Smooth muscle cell (in vitro differentiated cells): ENCODE results near the gene NDUFAF8. TPM values are rescaled to one million over a fixed set of nuclear protein-coding genes. Genes with fewer than 3 reads are reported as not detected.

Experiments used
- DNase-seq: peaks from one replicate; lab custom pipeline; 2025; ENCODE audit not compliant: unreplicated experiment; lab: John Stamatoyannopoulos, UW
- H2AFZ ChIP-seq: fragments of 200-600 bp; sonication (generic); 2 replicates; pipeline ENCODE4 v1.6.0; 2016; ENCODE audit warnings: antibody characterized with exemption, low read depth, mild to moderate bottlenecking
- H3F3A ChIP-seq: fragments of 200-600 bp; sonication (generic); 2 replicates; pipeline ENCODE4 v1.6.0; 2017; ENCODE audit warnings: antibody characterized with exemption, low read depth
- H3K27ac ChIP-seq: fragments of 200-600 bp; sonication (generic); 2 replicates; pipeline ENCODE4 v1.5.1; 2016; ENCODE audit warnings: low read depth, mild to moderate bottlenecking
- H3K27me3 ChIP-seq: fragments of 200-600 bp; sonication (generic); 2 replicates; pipeline ENCODE4 v1.6.1; 2016; ENCODE audit warnings: low read depth, mild to moderate bottlenecking
- H3K36me3 ChIP-seq: fragments of 200-600 bp; sonication (generic); 2 replicates; pipeline ENCODE4 v1.5.1; 2016; ENCODE audit warnings: low read depth
- H3K4me1 ChIP-seq: fragments of 200-600 bp; sonication (generic); 2 replicates; pipeline ENCODE4 v1.5.1; 2016; ENCODE audit warnings: low read depth
- H3K4me2 ChIP-seq: fragments of 200-600 bp; sonication (generic); 2 replicates; pipeline ENCODE4 v1.6.0; 2016; ENCODE audit warnings: mild to moderate bottlenecking
- H3K4me3 ChIP-seq: fragments of 200-600 bp; sonication (generic); 2 replicates; pipeline ENCODE4 v1.5.1; 2016; ENCODE audit warnings: mild to moderate bottlenecking
- H3K79me2 ChIP-seq: fragments of 200-600 bp; sonication (generic); 2 replicates; pipeline ENCODE4 v1.6.0; 2016; ENCODE audit warnings: low read depth, mild to moderate bottlenecking
- H3K9ac ChIP-seq: fragments of 200-600 bp; sonication (generic); 2 replicates; pipeline ENCODE4 v1.6.0; 2016; ENCODE audit warnings: low read depth
- H3K9me3 ChIP-seq: fragments of 200-600 bp; sonication (generic); replicated peaks from 2 replicates; pipeline ENCODE4 v1.5.1; 2016; ENCODE audit warnings: low read depth
- H4K20me1 ChIP-seq: fragments of 200-600 bp; sonication (generic); 2 replicates; pipeline ENCODE4 v1.6.0; 2016; ENCODE audit warnings: low read depth
- CTCF ChIP-seq: fragments of 200-600 bp; sonication (generic); IDR thresholded peaks from 2 replicates; pipeline ENCODE4 v1.5.1; 2017; ENCODE audit warnings: borderline replicate concordance, mild to moderate bottlenecking, antibody characterized with exemption; ENCODE audit not compliant: insufficient read depth, poor library complexity, severe bottlenecking
- WGBS: methylation state at CpG from one replicate; pipeline ENCODE4 v1.1.7; 2016; ENCODE audit warnings: low lambda C conversion rate; 5-methylcytosine and 5-hydroxymethylcytosine counted together
- polyA plus RNA-seq: library from polyadenylated mRNA; unstranded; fragments of >200 nt; fragmentation: Nextera tagmentation; extraction: Ambion mirVana; gene quantifications from 2 replicates; pipeline ENCODE4 v1.2.1, GENCODE V29; 2016
- total RNA-seq: library from RNA; depleted of rRNA; stranded (reverse); fragments of >200 nt; gene quantifications from 2 replicates; pipeline ENCODE4 v1.2.3, GENCODE V29; 2014

Gene NDUFAF8
- total RNA-seq: 50.2 and 60.6 TPM in 2 replicates
- polyA plus RNA-seq: 111 and 141 TPM in 2 replicates

GRCh38 chr17:81238815-81239713, at the start of gene NDUFAF8, which contains the start of gene TEPSIN:
Gene NDUFAF8 (plus strand): TSS chr17:81239318. CDS start chr17:81239364, 46 bp downstream.
Gene TEPSIN (minus strand): TSS chr17:81239055. CDS start chr17:81239033, 22 bp downstream.
- under 1% methylated on average over 70 of the region's 100 CpGs for WGBS
- H3K27me3 ChIP-seq: no peaks in the 10 kb centered on the region
- peak within 1 kb of the TSS; percentile 53 for H2AFZ ChIP-seq
- peak within 1 kb of the TSS; percentile 90 for H3K9ac ChIP-seq
- peaks cover 7% of the 10 kb centered on the region for H3K4me1 ChIP-seq
- H3K4me3 ChIP-seq: peak within 1 kb of the TSS; percentile 83
- H3K36me3 ChIP-seq: no peaks in the 10 kb centered on the region
- H3K27ac ChIP-seq: peak within 1 kb of the TSS; percentile 39
- peak within 1 kb of the TSS; percentile 99 for H3K4me2 ChIP-seq
- H3K79me2 ChIP-seq: peaks cover 36% of the 10 kb centered on the region
- no peak for TF ChIP-seq CTCF
- H3K9me3 ChIP-seq: no peaks in the 10 kb centered on the region
- peaks cover 6% of the 10 kb centered on the region for H3F3A ChIP-seq
- H4K20me1 ChIP-seq: peaks cover 44% of the 10 kb centered on the region
- peak; percentile 77 for DNase-seq

GRCh38 chr17:81189670-81190530, 49.2 kb upstream of the NDUFAF8 start:
- no peak overlapping the region for H3K4me3 ChIP-seq
- no peak overlapping the region for H3K9ac ChIP-seq
- H3K36me3 ChIP-seq: no peaks in the 10 kb centered on the region
- no peak overlapping the region for H3K27ac ChIP-seq
- H3K4me2 ChIP-seq: no peak overlapping the region
- no peaks in the 10 kb centered on the region for H4K20me1 ChIP-seq
- no peaks in the 10 kb centered on the region for H3F3A ChIP-seq
- no peaks in the 10 kb centered on the region for H3K27me3 ChIP-seq
- no peaks in the 10 kb centered on the region for H3K9me3 ChIP-seq
- H3K4me1 ChIP-seq: no peaks in the 10 kb centered on the region
- TF ChIP-seq CTCF: no peak
- no peak for DNase-seq
- H3K79me2 ChIP-seq: no peaks in the 10 kb centered on the region
- H2AFZ ChIP-seq: no peak overlapping the region
- WGBS: 93% methylated on average over 27 of the region's 27 CpGs

- 97% methylated on average over 28 of the region's 28 CpGs for WGBS
- Histone ChIP-seq H3K27ac (no peak overlapping the region), H3K4me3 (no peak overlapping the region), H4K20me1 (no peaks in the 10 kb centered on the region), H3F3A (no peaks in the 10 kb centered on the region), H3K9me3 (no peaks in the 10 kb centered on the region), H3K79me2 (no peaks in the 10 kb centered on the region), H3K27me3 (no peaks in the 10 kb centered on the region), H2AFZ (no peak overlapping the region), H3K4me2 (no peak overlapping the region), H3K9ac (no peak overlapping the region), H3K4me1 (no peaks in the 10 kb centered on the region), H3K36me3 (no peaks in the 10 kb centered on the region)
- no peak for DNase-seq
- TF ChIP-seq CTCF: no peak
Measured at GRCh38 chr17:81190591-81190990, 48.5 kb upstream of the NDUFAF8 start.
